SK-N-SH (cell line): ENCODE data around the gene OTUD7B. TPM values are rescaled to one million over a fixed set of nuclear protein-coding genes. Genes with fewer than 3 reads are reported as not detected.

Source experiments
- CTCF ChIA-PET: fragments of 300-600, 350-600 bp; formaldehyde crosslinking; extraction: SDS; loops from one replicate; lab custom pipeline; 2021; lab: Yijun Ruan, JAX
- POLR2A ChIA-PET: fragments of 350-600 bp; sonication (Branson Sonifier 250); formaldehyde crosslinking; extraction: SDS; loops from one replicate; lab custom pipeline; 2020; ENCODE audit warnings: antibody characterized with exemption, inconsistent platforms; lab: Yijun Ruan, JAX
- DNase-seq: peaks from one replicate; pipeline ENCODE4 v3.0.0; 2012
- H2AFZ ChIP-seq: fragments of 200-600 bp; sonication (generic); 2 replicates; pipeline ENCODE4 v1.8.1; 2016; ENCODE audit warnings: antibody characterized with exemption, mild to moderate bottlenecking, low read depth
- H3F3A ChIP-seq: fragments of 200-600 bp; sonication (generic); replicated peaks from 2 replicates; pipeline ENCODE3; 2016; ENCODE audit warnings: antibody characterized with exemption, mild to moderate bottlenecking; ENCODE audit not compliant: insufficient read depth
- H3K27ac ChIP-seq, 2 experiments: fragments of 200-500 bp in 1 of 2; fragments of 200-600 bp in 1 of 2; sonication (Bioruptor generic) in 1 of 2; sonication (generic), shearing (Covaris generic) in 1 of 2; 2 replicates each; pipeline versions ENCODE4 v1.5.1 to v1.6.1; 2014 to 2016; ENCODE audit warnings: low read depth in 2 of 2, inconsistent platforms in 1 of 2, low read length in 1 of 2, mild to moderate bottlenecking in 1 of 2, mixed read lengths in 1 of 2
- H3K27me3 ChIP-seq: fragments of 200-600 bp; sonication (generic), shearing (Covaris generic); 2 replicates; pipeline ENCODE4 v1.6.1; 2016; ENCODE audit warnings: mixed run types; ENCODE audit not compliant: insufficient read depth
- H3K36me3 ChIP-seq, 2 experiments: fragments of 200-500 bp in 1 of 2; fragments of 200-600 bp in 1 of 2; sonication (Bioruptor generic) in 1 of 2; sonication (generic) in 1 of 2; replicated peaks in 1 of 2; 2 replicates each; pipeline versions ENCODE3 to v1.5.1; 2014 to 2016; ENCODE audit warnings: low read length in 1 of 2, mild to moderate bottlenecking in 1 of 2; ENCODE audit not compliant: insufficient read depth in 2 of 2, control insufficient read depth in 1 of 2
- H3K4me1 ChIP-seq, 2 experiments: fragments of 200-500 bp in 1 of 2; fragments of 200-600 bp in 1 of 2; sonication (Bioruptor generic) in 1 of 2; sonication (generic), shearing (Covaris generic) in 1 of 2; 2 replicates each; pipeline versions ENCODE4 v1.5.1 to v1.6.1; 2014 to 2016; ENCODE audit warnings: low read depth in 1 of 2, low read length in 1 of 2, mixed run types in 1 of 2; ENCODE audit not compliant: insufficient read depth in 2 of 2, control insufficient read depth in 1 of 2
- H3K4me2 ChIP-seq: fragments of 200-600 bp; sonication (generic), shearing (Covaris generic); 2 replicates; pipeline ENCODE4 v1.6.1; 2017; ENCODE audit warnings: mixed run types
- H3K4me3 ChIP-seq, 2 experiments: fragments of 200-500 bp in 1 of 2; fragments of 200-600 bp in 1 of 2; sonication (Bioruptor generic) in 1 of 2; sonication (generic), shearing (Covaris generic) in 1 of 2; 2 replicates each; pipeline versions ENCODE4 v1.5.1 to v1.8.1; 2014 to 2016; ENCODE audit warnings: low read depth in 2 of 2, inconsistent platforms in 1 of 2, low read length in 1 of 2, mild to moderate bottlenecking in 1 of 2, mixed read lengths in 1 of 2, moderate library complexity in 1 of 2
- H3K79me2 ChIP-seq: fragments of 200-600 bp; sonication (generic); 2 replicates; pipeline ENCODE4 v1.8.1; 2017; ENCODE audit warnings: mild to moderate bottlenecking; ENCODE audit not compliant: insufficient read depth
- H3K9ac ChIP-seq: fragments of 200-600 bp; sonication (generic); 2 replicates; pipeline ENCODE4 v1.6.1; 2017; ENCODE audit warnings: mixed run types
- H3K9me2 ChIP-seq: fragments of 200-600 bp; sonication (generic); 2 replicates; pipeline ENCODE4 v1.6.1; 2017; ENCODE audit warnings: mixed run types
- H3K9me3 ChIP-seq: fragments of 200-600 bp; sonication (generic); 2 replicates; pipeline ENCODE4 v1.6.1; 2017; ENCODE audit warnings: mixed run types, mild to moderate bottlenecking, moderate library complexity
- H4K20me1 ChIP-seq: fragments of 200-600 bp; sonication (generic); 2 replicates; pipeline ENCODE4 v1.6.1; 2017; ENCODE audit warnings: mild to moderate bottlenecking, mixed run types; ENCODE audit not compliant: insufficient read depth
- CHD2 ChIP-seq: fragments of 150-350 bp; IDR thresholded peaks from 2 replicates; pipeline ENCODE4 v1.6.1; 2018; ENCODE audit warnings: low read length; ENCODE audit not compliant: partially characterized antibody
- EP300 ChIP-seq, 2 experiments: IDR thresholded peaks; 2 replicates each; pipeline versions ENCODE4 v1.4.0 to v1.6.1; 2012; ENCODE audit warnings: borderline replicate concordance in 1 of 2, low read depth in 1 of 2, low read length in 1 of 2
- FOXJ3 ChIP-seq: sonication (generic); formaldehyde crosslinking; IDR thresholded peaks from 2 replicates; pipeline ENCODE4 v1.5.1; 2020; ENCODE audit warnings: mild to moderate bottlenecking, missing genetic modification reagents
- FOXM1 ChIP-seq: IDR thresholded peaks from 2 replicates; pipeline ENCODE4 v1.4.0; 2012; ENCODE audit warnings: low read depth, mild to moderate bottlenecking
- GATA2 ChIP-seq: sonication (generic); formaldehyde crosslinking; IDR thresholded peaks from 2 replicates; pipeline ENCODE4 v1.5.0; 2020; ENCODE audit warnings: mild to moderate bottlenecking, missing genetic modification reagents
- IRF3 ChIP-seq: fragments of 150-350 bp; IDR thresholded peaks from 2 replicates; pipeline ENCODE4 v1.6.1; 2016; ENCODE audit warnings: mild to moderate bottlenecking, low read depth, low read length
- JUND ChIP-seq: IDR thresholded peaks from 2 replicates; pipeline ENCODE4 v1.4.0; 2012
- MEF2A ChIP-seq: IDR thresholded peaks from 2 replicates; pipeline ENCODE4 v1.4.0; 2012; ENCODE audit warnings: low read depth, borderline replicate concordance
- MXI1 ChIP-seq: IDR thresholded peaks from 2 replicates; pipeline ENCODE4 v1.6.1; 2012; ENCODE audit warnings: mild to moderate bottlenecking, low read depth, low read length, improper control_type of control experiment
- NFIC ChIP-seq: IDR thresholded peaks from 2 replicates; pipeline ENCODE4 v1.4.0; 2012; ENCODE audit warnings: borderline replicate concordance
- NRF1 ChIP-seq: IDR thresholded peaks from 2 replicates; pipeline ENCODE4 v1.6.1; 2012; ENCODE audit warnings: low read depth, mild to moderate bottlenecking, low read length
- POLR2AphosphoS5 ChIP-seq: IDR thresholded peaks from 2 replicates; pipeline ENCODE4 v1.6.1; 2012; ENCODE audit warnings: low read depth, low read length
- REST ChIP-seq: IDR thresholded peaks from 2 replicates; pipeline ENCODE4 v1.6.1; 2012; ENCODE audit warnings: mild to moderate bottlenecking, low read depth, low read length, moderate library complexity
- RFX5 ChIP-seq: IDR thresholded peaks from 2 replicates; pipeline ENCODE4 v1.6.1; 2012; ENCODE audit warnings: mild to moderate bottlenecking, improper control_type of control experiment, low read length
- SIN3A ChIP-seq: IDR thresholded peaks from 2 replicates; pipeline ENCODE4 v1.6.1; 2012; ENCODE audit warnings: low read depth, mild to moderate bottlenecking, low read length, moderate library complexity, borderline replicate concordance
- SMC3 ChIP-seq: IDR thresholded peaks from 2 replicates; pipeline ENCODE4 v1.6.1; 2012; ENCODE audit warnings: low read depth, low read length, improper control_type of control experiment
- TAF1 ChIP-seq: IDR thresholded peaks from 2 replicates; pipeline ENCODE4 v1.6.1; 2012; ENCODE audit warnings: low read depth, mild to moderate bottlenecking, low read length, moderate library complexity, borderline replicate concordance
- TCF12 ChIP-seq: IDR thresholded peaks from 2 replicates; pipeline ENCODE4 v1.4.0; 2012
- TEAD4 ChIP-seq: IDR thresholded peaks from 2 replicates; pipeline ENCODE4 v1.4.0; 2012; ENCODE audit warnings: mild to moderate bottlenecking, borderline replicate concordance; ENCODE audit not compliant: insufficient read depth
- USF1 ChIP-seq: IDR thresholded peaks from 2 replicates; pipeline ENCODE4 v1.4.0; 2012; ENCODE audit warnings: low read depth, borderline replicate concordance
- YY1 ChIP-seq: IDR thresholded peaks from 2 replicates; pipeline ENCODE4 v1.4.0; 2012; ENCODE audit warnings: low read depth, mild to moderate bottlenecking
- ZBTB33 ChIP-seq: IDR thresholded peaks from 2 replicates; pipeline ENCODE4 v1.4.0; 2012; ENCODE audit warnings: low read depth, borderline replicate concordance
- WGBS: methylation state at CpG from one replicate; pipeline ENCODE4 v1.1.6; 2017; ENCODE audit warnings: low lambda C conversion rate; 5-methylcytosine and 5-hydroxymethylcytosine counted together
- polyA plus RNA-seq, 3 experiments: library from polyadenylated mRNA; depleted of rRNA; stranded (reverse); fragments of >200 nt; gene quantifications; 2 replicates each; pipeline ENCODE4 v1.2.3, GENCODE V29; 2012

The OTUD7B gene
- polyA plus RNA-seq, 1 of the 3 experiments (the other 2 are of a cell fraction) = 4.2 TPM

- no peak for DNase-seq
- Histone ChIP-seq H3K27me3 (no peaks in the 10 kb centered on the region), H4K20me1 (no peaks in the 10 kb centered on the region), H3K27ac (no peak overlapping the region), H2AFZ (no peak overlapping the region), H3K4me2 (no peak overlapping the region), H3F3A (peaks cover 6% of the 10 kb centered on the region), H3K4me3 (no peak overlapping the region), H3K36me3 (no peaks in the 10 kb centered on the region), H3K9me2 (no peaks in the 10 kb centered on the region), H3K4me1 (peaks cover 3 to 5% of the 10 kb centered on the region in 2 experiments; a peak in 1 of 4 replicates), H3K79me2 (no peaks in the 10 kb centered on the region), H3K9me3 (no peaks in the 10 kb centered on the region), H3K9ac (no peak overlapping the region)
- no peak for TF ChIP-seq IRF3
- no peak for TF ChIP-seq NRF1
- no peak for TF ChIP-seq RFX5
- TF ChIP-seq REST = no peak
- no peak for TF ChIP-seq TAF1
- no peak for TF ChIP-seq YY1
- TF ChIP-seq SIN3A = no peak
- no peak for TF ChIP-seq NFIC
- ChIA-PET POLR2A (no interaction called here), CTCF (no interaction called here)
- 95% methylated on average over 4 of the region's 4 CpGs for WGBS
These were observed 5.2 kb upstream of the OTUD7B start for GRCh38 chr1:150015651-150016131.

- H3K27ac ChIP-seq = no peak overlapping the region
- peaks cover 26% of the 10 kb centered on the region for H3K79me2 ChIP-seq
- no peak overlapping the region for H3K4me3 ChIP-seq
- no peaks in the 10 kb centered on the region for H3K27me3 ChIP-seq
- ChIA-PET POLR2A (no interaction called here), CTCF (interaction anchor here (1.1 to 1.9 kb wide), 2 partner anchors 51 to 175 kb away, joined by 4 to 9 read pairs; no protein-coding TSS in a partner anchor)
- DNase-seq = no peak
- H3K36me3 ChIP-seq = peaks cover 0 to 3% of the 10 kb centered on the region in 2 experiments
- H2AFZ ChIP-seq = no peak overlapping the region
- H3K4me1 ChIP-seq = peaks cover 16% of the 10 kb centered on the region in 2 experiments; a peak in 3 of 4 replicates
- H3K9me3 ChIP-seq = no peaks in the 10 kb centered on the region
- peaks cover 17% of the 10 kb centered on the region for H4K20me1 ChIP-seq
- no peak overlapping the region for H3K9ac ChIP-seq
- TF ChIP-seq SMC3 (no peak), YY1 (no peak), POLR2AphosphoS5 (no peak), TCF12 (no peak), GATA2 (no peak), NFIC (no peak), FOXM1 (no peak), TEAD4 (no peak), RFX5 (no peak), MEF2A (no peak), MXI1 (no peak), ZBTB33 (no peak), CHD2 (no peak), USF1 (no peak), JUND (no peak), FOXJ3 (CRISPR knock-in tag) (no peak), TAF1 (no peak), EP300 (IDR thresholded peaks at IDR 0.05; ENCODE audit: borderline replicate concordance in 1 of 2, low read depth in 1 of 2, low read length in 1 of 2) (no peak)
- WGBS = 88% methylated on average over 1 of the region's 1 CpG
- no peaks in the 10 kb centered on the region for H3K9me2 ChIP-seq
- no peak overlapping the region for H3K4me2 ChIP-seq
- peaks cover 16% of the 10 kb centered on the region for H3F3A ChIP-seq
These were observed 2.1 kb upstream of the OTUD7B start for GRCh38 chr1:150012611-150013010.
